Smooth muscle cell (in vitro differentiated cells): ENCODE measurements around the gene TRAPPC12. TPM values are rescaled to one million over a fixed set of nuclear protein-coding genes. Genes with fewer than 3 reads are reported as not detected.

Experiments
- DNase-seq: peaks from one replicate; lab custom pipeline; 2025; ENCODE audit not compliant: unreplicated experiment; lab: John Stamatoyannopoulos, UW
- H2AFZ ChIP-seq: fragments of 200-600 bp; sonication (generic); 2 replicates; pipeline ENCODE4 v1.6.0; 2016; ENCODE audit warnings: antibody characterized with exemption, low read depth, mild to moderate bottlenecking
- H3F3A ChIP-seq: fragments of 200-600 bp; sonication (generic); 2 replicates; pipeline ENCODE4 v1.6.0; 2017; ENCODE audit warnings: antibody characterized with exemption, low read depth
- H3K27ac ChIP-seq: fragments of 200-600 bp; sonication (generic); 2 replicates; pipeline ENCODE4 v1.5.1; 2016; ENCODE audit warnings: low read depth, mild to moderate bottlenecking
- H3K27me3 ChIP-seq: fragments of 200-600 bp; sonication (generic); 2 replicates; pipeline ENCODE4 v1.6.1; 2016; ENCODE audit warnings: low read depth, mild to moderate bottlenecking
- H3K36me3 ChIP-seq: fragments of 200-600 bp; sonication (generic); 2 replicates; pipeline ENCODE4 v1.5.1; 2016; ENCODE audit warnings: low read depth
- H3K4me1 ChIP-seq: fragments of 200-600 bp; sonication (generic); 2 replicates; pipeline ENCODE4 v1.5.1; 2016; ENCODE audit warnings: low read depth
- H3K4me2 ChIP-seq: fragments of 200-600 bp; sonication (generic); 2 replicates; pipeline ENCODE4 v1.6.0; 2016; ENCODE audit warnings: mild to moderate bottlenecking
- H3K4me3 ChIP-seq: fragments of 200-600 bp; sonication (generic); 2 replicates; pipeline ENCODE4 v1.5.1; 2016; ENCODE audit warnings: mild to moderate bottlenecking
- H3K79me2 ChIP-seq: fragments of 200-600 bp; sonication (generic); 2 replicates; pipeline ENCODE4 v1.6.0; 2016; ENCODE audit warnings: low read depth, mild to moderate bottlenecking
- H3K9ac ChIP-seq: fragments of 200-600 bp; sonication (generic); 2 replicates; pipeline ENCODE4 v1.6.0; 2016; ENCODE audit warnings: low read depth
- H3K9me3 ChIP-seq: fragments of 200-600 bp; sonication (generic); replicated peaks from 2 replicates; pipeline ENCODE4 v1.5.1; 2016; ENCODE audit warnings: low read depth
- H4K20me1 ChIP-seq: fragments of 200-600 bp; sonication (generic); 2 replicates; pipeline ENCODE4 v1.6.0; 2016; ENCODE audit warnings: low read depth
- CTCF ChIP-seq: fragments of 200-600 bp; sonication (generic); IDR thresholded peaks from 2 replicates; pipeline ENCODE4 v1.5.1; 2017; ENCODE audit warnings: borderline replicate concordance, mild to moderate bottlenecking, antibody characterized with exemption; ENCODE audit not compliant: insufficient read depth, poor library complexity, severe bottlenecking
- WGBS: methylation state at CpG from one replicate; pipeline ENCODE4 v1.1.7; 2016; ENCODE audit warnings: low lambda C conversion rate; 5-methylcytosine and 5-hydroxymethylcytosine counted together
- polyA plus RNA-seq: library from polyadenylated mRNA; unstranded; fragments of >200 nt; fragmentation: Nextera tagmentation; extraction: Ambion mirVana; gene quantifications from 2 replicates; pipeline ENCODE4 v1.2.1, GENCODE V29; 2016
- total RNA-seq: library from RNA; depleted of rRNA; stranded (reverse); fragments of >200 nt; gene quantifications from 2 replicates; pipeline ENCODE4 v1.2.3, GENCODE V29; 2014

The TRAPPC12 gene
- total and polyA plus RNA-seq, 2 experiments from 2014 or later = 26.0 to 55.4 TPM

- 84% methylated on average over 14 of the region's 14 CpGs for whole genome bisulfite sequencing
- DNase-seq = no peak
Measured at GRCh38 chr2:3420769-3421397, 41.4 kb downstream of the TRAPPC12 start.

DNA sequence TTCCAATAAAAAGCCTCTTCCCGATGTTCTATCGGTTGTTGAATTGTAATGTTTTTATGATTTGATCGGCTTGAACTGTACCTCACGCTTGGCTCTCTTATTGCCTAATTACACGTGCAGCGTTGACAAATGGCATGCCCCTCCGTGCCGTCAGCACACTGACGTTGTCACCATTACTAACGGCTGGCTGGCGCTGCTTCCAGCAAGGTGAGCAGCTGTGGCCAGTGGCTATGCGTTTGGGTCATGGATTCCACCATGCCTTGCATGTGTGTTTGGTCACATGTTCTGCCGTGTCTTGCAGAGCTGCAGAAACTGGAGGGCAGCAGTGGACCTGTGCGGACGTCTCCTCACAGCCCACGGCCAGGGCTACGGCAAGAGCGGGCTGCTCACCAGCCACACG is 42.1 kb downstream of the TRAPPC12 start:
- H3K79me2 ChIP-seq = no peaks in the 10 kb centered on the region
- H3K4me1 ChIP-seq = no peaks in the 10 kb centered on the region
- H3K9ac ChIP-seq = no peak overlapping the region
- H2AFZ ChIP-seq = no peak overlapping the region
- H4K20me1 ChIP-seq = peaks cover 37% of the 10 kb centered on the region
- no peak for DNase-seq
- 96% methylated on average over 19 of the region's 19 CpGs for WGBS
- no peaks in the 10 kb centered on the region for H3F3A ChIP-seq
- no peaks in the 10 kb centered on the region for H3K27me3 ChIP-seq
- no peaks in the 10 kb centered on the region for H3K9me3 ChIP-seq
- TF ChIP-seq CTCF = no peak
- H3K4me2 ChIP-seq = no peak overlapping the region
- no peaks in the 10 kb centered on the region for H3K36me3 ChIP-seq
- no peak overlapping the region for H3K4me3 ChIP-seq
- H3K27ac ChIP-seq = no peak overlapping the region

More at GRCh38 chr2:3420769-3421397, 41.4 kb downstream of the TRAPPC12 start:
- Histone ChIP-seq H3K9me3 (no peaks in the 10 kb centered on the region), H3K4me1 (no peaks in the 10 kb centered on the region), H3K4me3 (no peak overlapping the region), H3K27ac (no peak overlapping the region), H3K4me2 (no peak overlapping the region), H3K79me2 (no peaks in the 10 kb centered on the region), H4K20me1 (peaks cover 37% of the 10 kb centered on the region), H3K27me3 (no peaks in the 10 kb centered on the region), H2AFZ (no peak overlapping the region), H3K9ac (no peak overlapping the region), H3F3A (no peaks in the 10 kb centered on the region), H3K36me3 (no peaks in the 10 kb centered on the region)
- no peak for TF ChIP-seq CTCF

- H3K27me3 ChIP-seq = no peaks in the 10 kb centered on the region
- no peaks in the 10 kb centered on the region for H3K4me1 ChIP-seq
- no peaks in the 10 kb centered on the region for H3F3A ChIP-seq
- H3K9ac ChIP-seq = no peak overlapping the region
- H3K4me3 ChIP-seq = no peak overlapping the region
- no peak overlapping the region for H2AFZ ChIP-seq
- H3K79me2 ChIP-seq = no peaks in the 10 kb centered on the region
- H3K9me3 ChIP-seq = no peaks in the 10 kb centered on the region
- TF ChIP-seq CTCF = no peak
- 97% methylated on average over 16 of the region's 16 CpGs for WGBS
- DNase-seq = no peak
- H3K36me3 ChIP-seq = no peaks in the 10 kb centered on the region
- H3K4me2 ChIP-seq = no peak overlapping the region
- peaks cover 33% of the 10 kb centered on the region for H4K20me1 ChIP-seq
- H3K27ac ChIP-seq = no peak overlapping the region
Measured at GRCh38 chr2:3422161-3422779, 42.8 kb downstream of the TRAPPC12 start.
